ENCODE data around the gene MUCL3. TPM values are rescaled to one million over a fixed set of nuclear protein-coding genes. Genes with fewer than 3 reads are reported as not detected.
A peak's percentile ranks its signal among the peaks of the same experiment; 100 is the strongest.

MUCL3 gene
- total RNA-seq, 2 donors from 2014 or later, result not detected

- no peaks in the 10 kb centered on the region for H3K4me1 ChIP-seq (replicated peaks)
- no peaks in the 10 kb centered on the region for H3K9me3 ChIP-seq
- no peak overlapping the region for H3K27ac ChIP-seq
- no peak overlapping the region for H3K4me3 ChIP-seq
- H3K36me3 ChIP-seq, result no peaks in the 10 kb centered on the region
- intact Hi-C loops (cut with DNase I), result no loop called here
- WGBS, result 60% methylated on average over 4 of the region's 4 CpGs
- TF ChIP-seq POLR2A (IDR thresholded peaks at IDR 0.05), result no peak
- no peak for TF ChIP-seq CTCF (IDR thresholded peaks at IDR 0.05)
- TF ChIP-seq POLR2AphosphoS5 (IDR thresholded peaks at IDR 0.05), result no peak
- H3K27me3 ChIP-seq (replicated peaks; ENCODE audit: insufficient read depth), result no peaks in the 10 kb centered on the region
- DNase-seq (ENCODE audit: low spot score), result no peak
Measured at GRCh38 chr6:30974490-30975252, 33.9 kb downstream of the MUCL3 start.

- intact Hi-C loops (cut with DNase I), result no loop called here
- TF ChIP-seq POLR2A (IDR thresholded peaks at IDR 0.05) (no peak), CTCF (IDR thresholded peaks at IDR 0.05) (no peak), POLR2AphosphoS5 (IDR thresholded peaks at IDR 0.05) (no peak)
- Histone ChIP-seq H3K9me3 (no peaks in the 10 kb centered on the region), H3K36me3 (no peaks in the 10 kb centered on the region), H3K27me3 (replicated peaks; ENCODE audit: insufficient read depth) (no peaks in the 10 kb centered on the region), H3K4me3 (no peak overlapping the region), H3K4me1 (replicated peaks) (no peaks in the 10 kb centered on the region), H3K27ac (no peak overlapping the region)
- DNase-seq (ENCODE audit: low spot score), result no peak
- 19% methylated on average over 1 of the region's 1 CpG for WGBS
Measured at GRCh38 chr6:30979141-30979540, 38.4 kb downstream of the MUCL3 start.

GRCh38 chr6:30979690-30980089 is 38.9 kb downstream of the MUCL3 start:
- H3K4me1 ChIP-seq (replicated peaks), result no peaks in the 10 kb centered on the region
- intact Hi-C loops (cut with DNase I), result no loop called here
- DNase-seq (ENCODE audit: low spot score), result no peak
- no peaks in the 10 kb centered on the region for H3K27me3 ChIP-seq (replicated peaks; ENCODE audit: insufficient read depth)
- H3K27ac ChIP-seq, result no peak overlapping the region
- TF ChIP-seq POLR2AphosphoS5 (IDR thresholded peaks at IDR 0.05), result no peak
- no peak for TF ChIP-seq CTCF (IDR thresholded peaks at IDR 0.05)
- no peak for TF ChIP-seq POLR2A (IDR thresholded peaks at IDR 0.05)
- H3K4me3 ChIP-seq, result no peak overlapping the region
- H3K9me3 ChIP-seq, result no peaks in the 10 kb centered on the region
- 68% methylated on average over 4 of the region's 4 CpGs for WGBS
- no peaks in the 10 kb centered on the region for H3K36me3 ChIP-seq

- WGBS, result 8% methylated on average over 13 of the region's 13 CpGs
- peak; percentile 24 for DNase-seq (ENCODE audit: low spot score)
- Histone ChIP-seq H3K4me1 (replicated peaks) (no peaks in the 10 kb centered on the region), H3K36me3 (no peaks in the 10 kb centered on the region), H3K27me3 (replicated peaks; ENCODE audit: insufficient read depth) (no peaks in the 10 kb centered on the region), H3K27ac (no peak overlapping the region), H3K4me3 (no peak overlapping the region), H3K9me3 (no peaks in the 10 kb centered on the region)
- intact Hi-C loops (cut with DNase I), result no loop called here
- peak in 1 of 4 experiments; percentile 24 for TF ChIP-seq CTCF (IDR thresholded peaks at IDR 0.05)
- peak; percentile 30 for TF ChIP-seq POLR2A (IDR thresholded peaks at IDR 0.05)
- peak; percentile 18 for TF ChIP-seq POLR2AphosphoS5 (IDR thresholded peaks at IDR 0.05)
Measured at GRCh38 chr6:30981942-30982772, 41.4 kb downstream of the MUCL3 start.

Measured in prostate gland (tissue), 2 donors.